SU-DHL-6 (cell line): ENCODE measurements around the gene DHRS12.

Experiments
- H2AFZ ChIP-seq: fragments of 200-600 bp; sonication (generic); 2 replicates; pipeline ENCODE4 v1.6.1; 2014; ENCODE audit warnings: low read depth, mild to moderate bottlenecking, moderate library complexity, mixed read lengths, antibody characterized with exemption, low read length; ENCODE audit not compliant: severe bottlenecking
- H3F3A ChIP-seq: fragments of 200-600 bp; shearing (Covaris generic); 2 replicates; pipeline ENCODE4 v1.6.0; 2016; ENCODE audit warnings: antibody characterized with exemption, mild to moderate bottlenecking; ENCODE audit not compliant: insufficient read depth
- H3K27ac ChIP-seq: fragments of 200-600 bp; sonication (generic); 2 replicates; pipeline ENCODE4 v1.5.1; 2016; ENCODE audit warnings: low read depth, mild to moderate bottlenecking, low read length, moderate library complexity, mixed read lengths
- H3K27me3 ChIP-seq: fragments of 200-600 bp; sonication (generic), shearing (Covaris generic); 2 replicates; pipeline ENCODE4 v1.6.0; 2014; ENCODE audit warnings: mild to moderate bottlenecking, low read length
- H3K36me3 ChIP-seq: fragments of 200-600 bp; sonication (generic); 2 replicates; pipeline ENCODE4 v1.6.1; 2014; ENCODE audit warnings: mild to moderate bottlenecking, low read length, mixed read lengths
- H3K4me2 ChIP-seq: fragments of 300-600, 200-600 bp; shearing (Covaris generic), sonication (generic); 2 replicates; pipeline ENCODE4 v1.6.0; 2014; ENCODE audit warnings: low read length, low read depth, mild to moderate bottlenecking; ENCODE audit not compliant: poor library complexity, severe bottlenecking
- H3K4me3 ChIP-seq: fragments of 200-600 bp; sonication (generic); 2 replicates; pipeline ENCODE4 v1.5.1; 2014; ENCODE audit warnings: antibody characterized with exemption, low read length, mild to moderate bottlenecking, mixed read lengths; ENCODE audit not compliant: insufficient read depth, poor library complexity, severe bottlenecking
- H3K79me2 ChIP-seq: fragments of 200-600 bp; sonication (generic); 2 replicates; pipeline ENCODE4 v1.6.1; 2014; ENCODE audit warnings: mild to moderate bottlenecking, low read length, moderate library complexity; ENCODE audit not compliant: insufficient read depth
- H3K9ac ChIP-seq: fragments of 200-600 bp; sonication (generic); 2 replicates; pipeline ENCODE4 v1.7.0; 2014; ENCODE audit warnings: mild to moderate bottlenecking, low read length
- H3K9me2 ChIP-seq: fragments of 200-600 bp; sonication (generic); replicated peaks from 2 replicates; pipeline ENCODE4 v1.6.1; 2014; ENCODE audit warnings: low read length; ENCODE audit not compliant: insufficient read depth
- H3K9me3 ChIP-seq: fragments of 200-600 bp; sonication (generic); 2 replicates; pipeline ENCODE4 v1.6.1; 2014; ENCODE audit warnings: low read length, mixed read lengths; ENCODE audit not compliant: insufficient read depth
- H4K20me1 ChIP-seq: fragments of 200-600 bp; sonication (generic); 2 replicates; pipeline ENCODE4 v1.6.1; 2014; ENCODE audit warnings: low read depth, mild to moderate bottlenecking, antibody characterized with exemption, low read length, moderate library complexity, mixed read lengths
- CTCF ChIP-seq: fragments of 200-600 bp; sonication (generic); IDR thresholded peaks from one replicate; pipeline ENCODE4 v1.5.1; 2017; ENCODE audit warnings: antibody characterized with exemption, mild to moderate bottlenecking, low read length, moderate library complexity; ENCODE audit not compliant: insufficient read depth, poor library complexity, severe bottlenecking
- EZH2phosphoT487 ChIP-seq: fragments of 200-600 bp; sonication (generic), shearing (Covaris generic); conservative IDR thresholded peaks from 2 replicates; pipeline ENCODE4 v1.6.1; 2018; ENCODE audit warnings: mild to moderate bottlenecking, antibody characterized with exemption, low read length, moderate library complexity, mixed read lengths

The DHRS12 gene

GRCh38 chr13:51765142-51765515 lies 38.8 kb downstream of the DHRS12 start:
- no peak for TF ChIP-seq EZH2phosphoT487
- no peak for TF ChIP-seq CTCF
- Histone ChIP-seq H3K27me3 (no peaks in the 10 kb centered on the region), H3K9me3 (no peaks in the 10 kb centered on the region), H4K20me1 (no peaks in the 10 kb centered on the region), H3K9ac (no peak overlapping the region), H3K27ac (no peak overlapping the region), H3K4me3 (no peak overlapping the region), H3K36me3 (no peaks in the 10 kb centered on the region), H3K79me2 (no peaks in the 10 kb centered on the region), H3F3A (no peaks in the 10 kb centered on the region), H3K9me2 (no peaks in the 10 kb centered on the region), H3K4me2 (no peak overlapping the region), H2AFZ (no peak overlapping the region)

GRCh38 chr13:51764184-51765141 lies 39.5 kb downstream of the DHRS12 start:
- H3K79me2 ChIP-seq = no peaks in the 10 kb centered on the region
- H3K27me3 ChIP-seq = no peaks in the 10 kb centered on the region
- no peak overlapping the region for H3K4me3 ChIP-seq
- no peaks in the 10 kb centered on the region for H4K20me1 ChIP-seq
- H3K9me3 ChIP-seq = no peaks in the 10 kb centered on the region
- TF ChIP-seq EZH2phosphoT487 (no peak), CTCF (no peak)
- H3K9ac ChIP-seq = no peak overlapping the region
- H3K27ac ChIP-seq = no peak overlapping the region
- H3K9me2 ChIP-seq = no peaks in the 10 kb centered on the region
- H3K4me2 ChIP-seq = no peak overlapping the region
- no peaks in the 10 kb centered on the region for H3K36me3 ChIP-seq
- H2AFZ ChIP-seq = no peak overlapping the region
- H3F3A ChIP-seq = no peaks in the 10 kb centered on the region

- H3K4me2 ChIP-seq = no peak overlapping the region
Measured at GRCh38 chr13:51763486-51763885, 40.5 kb downstream of the DHRS12 start.

More at GRCh38 chr13:51763486-51763885, 40.5 kb downstream of the DHRS12 start:
- Histone ChIP-seq H3K9ac (no peak overlapping the region), H3K36me3 (no peaks in the 10 kb centered on the region), H3K79me2 (no peaks in the 10 kb centered on the region), H3F3A (no peaks in the 10 kb centered on the region), H3K27ac (no peak overlapping the region), H3K4me3 (no peak overlapping the region), H3K9me2 (no peaks in the 10 kb centered on the region), H3K27me3 (no peaks in the 10 kb centered on the region), H4K20me1 (no peaks in the 10 kb centered on the region), H3K9me3 (no peaks in the 10 kb centered on the region), H2AFZ (no peak overlapping the region)
- TF ChIP-seq CTCF (no peak), EZH2phosphoT487 (no peak)
